ENCODE data around the gene KLHL7.

The KLHL7 gene

DNA sequence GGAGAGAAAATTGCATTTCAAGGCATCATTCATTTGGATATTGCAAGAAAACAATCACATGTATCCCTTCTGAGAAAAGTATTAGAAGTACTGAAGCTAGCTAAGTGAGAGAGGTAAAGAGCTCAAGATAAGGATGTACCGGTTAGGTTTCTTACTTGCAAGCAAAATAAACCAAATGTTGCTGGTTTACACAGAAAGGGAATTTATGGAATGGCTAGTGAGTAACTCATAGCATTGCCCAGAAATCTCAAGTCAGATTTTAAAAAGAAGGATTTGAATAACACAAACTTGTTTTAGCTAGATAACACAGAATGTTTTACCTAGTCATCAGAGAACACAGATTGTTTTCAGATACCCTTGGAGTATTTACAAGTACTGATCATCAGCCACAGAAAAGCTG is 30.6 kb downstream of the KLHL7 start:
- peak; percentile 20 for DNase-seq (ENCODE audit: low read depth)
- no peak overlapping the region for H3K4me3 ChIP-seq (ENCODE audit: low read depth, low read length)
- TF ChIP-seq, protein P1, sequence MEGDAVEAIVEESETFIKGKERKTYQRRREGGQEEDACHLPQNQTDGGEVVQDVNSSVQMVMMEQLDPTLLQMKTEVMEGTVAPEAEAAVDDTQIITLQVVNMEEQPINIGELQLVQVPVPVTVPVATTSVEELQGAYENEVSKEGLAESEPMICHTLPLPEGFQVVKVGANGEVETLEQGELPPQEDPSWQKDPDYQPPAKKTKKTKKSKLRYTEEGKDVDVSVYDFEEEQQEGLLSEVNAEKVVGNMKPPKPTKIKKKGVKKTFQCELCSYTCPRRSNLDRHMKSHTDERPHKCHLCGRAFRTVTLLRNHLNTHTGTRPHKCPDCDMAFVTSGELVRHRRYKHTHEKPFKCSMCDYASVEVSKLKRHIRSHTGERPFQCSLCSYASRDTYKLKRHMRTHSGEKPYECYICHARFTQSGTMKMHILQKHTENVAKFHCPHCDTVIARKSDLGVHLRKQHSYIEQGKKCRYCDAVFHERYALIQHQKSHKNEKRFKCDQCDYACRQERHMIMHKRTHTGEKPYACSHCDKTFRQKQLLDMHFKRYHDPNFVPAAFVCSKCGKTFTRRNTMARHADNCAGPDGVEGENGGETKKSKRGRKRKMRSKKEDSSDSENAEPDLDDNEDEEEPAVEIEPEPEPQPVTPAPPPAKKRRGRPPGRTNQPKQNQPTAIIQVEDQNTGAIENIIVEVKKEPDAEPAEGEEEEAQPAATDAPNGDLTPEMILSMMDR (conservative IDR thresholded peaks at IDR 0.05; ENCODE audit: low read depth, low read length): no peak

DNA sequence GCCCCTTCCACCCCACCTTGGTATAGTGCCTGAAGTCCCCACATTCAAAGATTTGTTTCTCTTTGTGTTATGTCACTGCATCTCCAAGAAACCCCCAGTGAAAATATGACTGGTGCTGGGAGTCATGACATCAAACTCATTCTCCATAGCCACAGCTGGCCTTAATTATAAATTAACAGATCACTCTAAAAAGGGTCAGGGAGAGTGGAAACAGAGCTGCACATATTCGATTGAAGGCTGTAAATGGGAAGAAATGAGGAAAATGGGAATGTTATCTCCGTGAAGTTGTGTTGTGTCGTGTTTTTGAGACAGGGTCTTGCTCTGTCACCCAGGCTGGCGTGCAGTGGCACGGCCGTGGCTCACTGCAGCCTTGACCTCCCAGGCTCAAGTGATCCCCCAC is 52.1 kb downstream of the KLHL7 start:
- DNase-seq (ENCODE audit: low read depth): no peak
- TF ChIP-seq, protein P1 (conservative IDR thresholded peaks at IDR 0.05; ENCODE audit: low read depth, low read length): no peak
- no peak overlapping the region for H3K4me3 ChIP-seq (ENCODE audit: low read depth, low read length)

DNA sequence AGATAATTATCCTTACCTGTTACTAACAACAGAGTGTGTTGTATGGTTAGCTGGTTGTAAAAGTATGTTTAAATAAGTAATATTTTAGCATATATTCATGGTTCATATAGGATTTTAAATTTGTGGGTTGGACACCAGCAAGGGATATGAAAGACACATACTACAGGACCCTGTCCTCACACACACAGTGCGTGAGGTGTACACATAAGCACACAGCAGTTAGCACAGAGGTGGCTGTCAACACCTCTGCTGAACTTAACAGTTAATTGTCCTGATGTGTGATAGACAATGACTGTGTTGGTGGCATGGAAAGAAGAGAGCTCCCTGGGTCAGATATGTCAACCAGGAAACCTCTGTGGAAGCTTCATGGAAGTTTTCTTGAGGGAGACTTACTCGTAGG is 53.0 kb downstream of the KLHL7 start:
- no peak overlapping the region for H3K4me3 ChIP-seq (ENCODE audit: low read depth, low read length)
- DNase-seq (ENCODE audit: low read depth): no peak
- TF ChIP-seq, protein P1 (conservative IDR thresholded peaks at IDR 0.05; ENCODE audit: low read depth, low read length): no peak

DNA sequence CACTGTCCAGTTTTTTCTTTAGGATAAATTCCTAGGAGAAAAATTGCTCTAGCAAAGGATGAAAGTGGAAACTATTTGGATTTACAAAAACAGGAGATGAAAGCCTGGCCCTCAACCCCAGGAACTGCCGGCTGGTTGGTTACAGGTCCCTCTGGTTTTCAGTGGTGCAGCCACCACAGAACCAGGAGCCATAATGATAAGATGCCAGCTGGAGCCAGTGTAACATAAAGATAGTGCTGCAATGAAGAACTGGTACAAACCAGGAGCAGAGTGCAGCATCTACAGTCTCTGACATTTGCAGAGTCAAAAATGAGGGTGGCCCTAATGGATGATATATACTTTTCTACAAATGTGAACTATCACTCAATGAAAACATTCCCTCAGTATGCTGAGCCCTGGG is 55.9 kb downstream of the KLHL7 start:
- no peak overlapping the region for H3K4me3 ChIP-seq (ENCODE audit: low read depth, low read length)
- no peak for DNase-seq (ENCODE audit: low read depth)
- TF ChIP-seq, protein P1 (conservative IDR thresholded peaks at IDR 0.05; ENCODE audit: low read depth, low read length): no peak

DNA sequence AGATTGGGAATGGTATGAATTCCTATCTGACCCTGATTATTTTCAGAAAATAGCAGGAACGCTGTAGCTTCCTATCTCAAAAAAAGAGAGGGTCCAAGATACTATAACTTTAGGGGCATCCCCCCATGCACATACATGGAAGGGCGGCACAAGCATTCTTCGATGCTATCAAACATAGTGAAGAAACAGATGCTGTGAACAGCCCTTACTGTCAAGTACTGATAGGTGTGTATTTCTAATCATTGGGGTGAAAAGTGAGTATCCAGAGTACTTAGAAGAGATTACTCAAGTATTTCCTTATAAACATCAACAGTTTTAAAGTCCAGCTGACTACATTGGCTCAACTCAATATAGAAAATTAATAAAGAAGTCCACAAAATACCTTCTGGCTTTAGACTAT is 59.3 kb downstream of the KLHL7 start:
- no peak overlapping the region for H3K4me3 ChIP-seq (ENCODE audit: low read depth, low read length)
- DNase-seq (ENCODE audit: low read depth): no peak
- TF ChIP-seq, protein P1 (conservative IDR thresholded peaks at IDR 0.05; ENCODE audit: low read depth, low read length): no peak

DNA sequence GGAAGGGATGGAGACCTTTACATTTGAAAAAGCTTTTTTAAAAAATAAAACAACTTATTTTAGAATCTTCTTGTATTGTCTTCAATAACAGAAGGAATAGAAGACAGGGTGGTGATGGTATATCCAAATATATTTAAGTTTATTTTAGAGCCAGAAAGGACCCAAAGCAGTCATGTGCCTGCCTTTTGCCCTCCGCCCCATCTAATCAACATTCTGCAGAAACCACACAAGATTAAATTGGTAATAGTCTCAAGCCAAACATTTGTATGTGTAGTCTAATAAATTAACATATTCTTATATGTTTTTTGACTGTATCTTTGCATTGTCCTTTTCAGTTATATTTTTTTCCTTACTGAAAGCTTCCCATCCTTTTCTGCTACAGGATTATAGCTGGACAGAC is 59.7 kb downstream of the KLHL7 start:
- TF ChIP-seq, protein P1 (conservative IDR thresholded peaks at IDR 0.05; ENCODE audit: low read depth, low read length): no peak
- DNase-seq (ENCODE audit: low read depth): no peak
- H3K4me3 ChIP-seq (ENCODE audit: low read depth, low read length): no peak overlapping the region

DNA sequence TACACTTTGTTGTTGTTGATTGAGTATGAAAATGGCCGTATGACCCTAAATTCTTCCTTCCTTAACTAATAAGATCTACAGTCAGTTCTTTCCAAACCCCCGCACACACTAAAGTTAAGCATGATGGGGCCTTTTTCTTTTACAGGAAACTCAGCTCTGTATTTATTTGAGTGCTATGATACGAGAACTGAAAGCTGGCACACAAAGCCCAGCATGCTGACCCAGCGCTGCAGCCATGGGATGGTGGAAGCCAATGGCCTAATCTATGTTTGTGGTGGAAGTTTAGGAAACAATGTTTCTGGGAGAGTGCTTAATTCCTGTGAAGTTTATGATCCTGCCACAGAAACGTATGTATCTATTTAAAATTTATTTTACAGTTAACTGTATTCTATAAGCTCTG is 62.1 kb downstream of the KLHL7 start:
- TF ChIP-seq, protein P1 (conservative IDR thresholded peaks at IDR 0.05; ENCODE audit: low read depth, low read length): no peak

More for the DNA sequence above, 62.1 kb downstream of the KLHL7 start:
- DNase-seq (ENCODE audit: low read depth): no peak
- no peak overlapping the region for H3K4me3 ChIP-seq (ENCODE audit: low read depth, low read length)
